Retinal pigment epithelial cell (primary cell): Measurements from ENCODE around the gene AATK.

Source experiments
- DNase-seq: peaks from one replicate; pipeline ENCODE4 v3.0.0-alpha.2; 2010; ENCODE audit warnings: low read depth
- H3K4me3 ChIP-seq: 2 replicates; pipeline ENCODE4 v1.5.1; 2011; ENCODE audit warnings: mild to moderate bottlenecking, low read length, control low read depth, moderate library complexity
- TF ChIP-seq, protein P1 (sequence below): conservative IDR thresholded peaks from 2 replicates; pipeline ENCODE4 v1.5.1; 2011; ENCODE audit warnings: low read depth, low read length, control low read depth, inconsistent platforms

Gene AATK

DNA sequence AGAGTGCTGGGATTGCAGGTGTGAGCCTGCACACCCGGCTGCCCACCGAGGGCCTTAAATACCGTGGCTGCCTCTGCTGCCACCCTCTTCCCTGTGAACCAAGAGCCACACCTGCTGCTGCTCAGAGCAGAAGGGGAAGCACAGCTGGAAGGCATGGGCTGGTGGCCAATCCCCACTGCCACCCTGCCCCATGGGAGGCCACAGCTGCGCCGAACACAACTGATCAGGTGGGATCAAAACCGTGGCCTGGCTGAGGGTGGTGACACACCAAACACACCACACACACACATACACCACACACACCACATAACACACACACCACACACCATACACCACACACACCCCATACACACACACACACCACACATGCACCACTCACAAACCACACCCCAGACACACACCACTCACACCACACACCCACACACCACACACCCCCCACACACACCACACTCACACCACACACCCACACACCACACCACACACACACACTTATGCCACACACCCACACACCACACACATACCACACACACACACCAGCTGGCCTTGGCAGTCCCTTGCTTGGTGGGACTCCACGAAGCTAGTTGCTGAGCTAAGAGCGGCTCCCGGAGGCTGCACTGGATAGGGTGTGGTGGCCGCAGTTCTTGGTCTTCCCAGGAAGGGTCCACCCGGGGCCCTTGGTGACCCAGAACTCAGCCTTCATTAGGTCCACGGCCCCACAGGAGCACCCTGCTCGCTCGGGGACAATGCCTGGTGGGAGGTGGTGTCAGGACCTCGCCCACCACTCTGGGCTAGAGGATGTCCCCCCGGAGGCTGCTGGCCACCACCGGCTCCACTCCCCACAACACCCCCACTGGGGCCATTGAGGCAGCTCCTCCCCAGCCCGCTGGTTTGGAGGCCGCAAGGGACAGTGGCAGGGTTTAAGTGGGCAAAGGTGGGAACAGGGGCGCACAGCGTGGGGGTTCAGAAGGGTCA, 41.9 kb upstream of the AATK start:
- TF ChIP-seq, protein P1, sequence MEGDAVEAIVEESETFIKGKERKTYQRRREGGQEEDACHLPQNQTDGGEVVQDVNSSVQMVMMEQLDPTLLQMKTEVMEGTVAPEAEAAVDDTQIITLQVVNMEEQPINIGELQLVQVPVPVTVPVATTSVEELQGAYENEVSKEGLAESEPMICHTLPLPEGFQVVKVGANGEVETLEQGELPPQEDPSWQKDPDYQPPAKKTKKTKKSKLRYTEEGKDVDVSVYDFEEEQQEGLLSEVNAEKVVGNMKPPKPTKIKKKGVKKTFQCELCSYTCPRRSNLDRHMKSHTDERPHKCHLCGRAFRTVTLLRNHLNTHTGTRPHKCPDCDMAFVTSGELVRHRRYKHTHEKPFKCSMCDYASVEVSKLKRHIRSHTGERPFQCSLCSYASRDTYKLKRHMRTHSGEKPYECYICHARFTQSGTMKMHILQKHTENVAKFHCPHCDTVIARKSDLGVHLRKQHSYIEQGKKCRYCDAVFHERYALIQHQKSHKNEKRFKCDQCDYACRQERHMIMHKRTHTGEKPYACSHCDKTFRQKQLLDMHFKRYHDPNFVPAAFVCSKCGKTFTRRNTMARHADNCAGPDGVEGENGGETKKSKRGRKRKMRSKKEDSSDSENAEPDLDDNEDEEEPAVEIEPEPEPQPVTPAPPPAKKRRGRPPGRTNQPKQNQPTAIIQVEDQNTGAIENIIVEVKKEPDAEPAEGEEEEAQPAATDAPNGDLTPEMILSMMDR: no peak
- DNase-seq: no peak
- H3K4me3 ChIP-seq: no peak overlapping the region

DNA sequence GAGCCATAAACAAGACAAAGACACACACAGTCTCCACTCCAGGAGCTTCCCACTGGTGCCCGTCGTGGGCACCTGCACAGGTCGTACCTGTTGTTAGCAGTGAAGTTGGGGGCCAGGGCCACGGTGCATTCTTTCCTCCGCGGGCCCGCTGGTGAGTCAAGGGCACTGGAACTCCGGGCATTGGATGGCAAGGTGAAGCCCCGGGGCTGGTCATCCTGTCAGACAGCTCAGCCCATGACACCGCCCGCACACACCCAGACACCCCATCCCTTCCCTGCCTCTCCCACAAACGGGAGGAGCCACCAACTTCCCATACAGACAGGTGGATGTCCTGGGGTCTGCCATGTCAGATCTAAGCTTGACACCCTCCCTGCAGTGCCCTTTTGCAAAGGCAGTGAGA, 40.6 kb upstream of the AATK start:
- TF ChIP-seq, protein P1: no peak
- H3K4me3 ChIP-seq: no peak overlapping the region
- no peak for DNase-seq

DNA sequence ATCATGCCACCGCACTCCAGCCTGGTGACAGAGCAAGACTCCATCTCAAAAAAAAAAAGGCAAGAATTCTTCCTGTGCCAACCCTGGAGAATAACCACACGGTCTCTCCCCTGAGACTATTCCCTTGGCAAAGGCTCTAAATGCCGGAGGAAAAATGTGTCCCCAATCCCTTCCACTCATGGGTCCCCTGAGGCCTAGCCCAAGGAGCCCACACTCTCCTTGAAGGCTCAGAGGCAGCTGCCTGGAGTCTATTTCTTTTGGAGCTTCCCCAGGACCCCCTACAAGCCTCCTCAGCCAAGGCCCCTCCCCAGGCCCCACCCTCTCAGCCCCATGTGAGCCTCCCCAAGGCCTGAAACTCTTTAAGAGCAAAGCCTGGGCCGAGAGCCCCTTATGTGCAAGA, 40.1 kb upstream of the AATK start:
- TF ChIP-seq, protein P1: no peak
- DNase-seq: no peak
- H3K4me3 ChIP-seq: no peak overlapping the region

DNA sequence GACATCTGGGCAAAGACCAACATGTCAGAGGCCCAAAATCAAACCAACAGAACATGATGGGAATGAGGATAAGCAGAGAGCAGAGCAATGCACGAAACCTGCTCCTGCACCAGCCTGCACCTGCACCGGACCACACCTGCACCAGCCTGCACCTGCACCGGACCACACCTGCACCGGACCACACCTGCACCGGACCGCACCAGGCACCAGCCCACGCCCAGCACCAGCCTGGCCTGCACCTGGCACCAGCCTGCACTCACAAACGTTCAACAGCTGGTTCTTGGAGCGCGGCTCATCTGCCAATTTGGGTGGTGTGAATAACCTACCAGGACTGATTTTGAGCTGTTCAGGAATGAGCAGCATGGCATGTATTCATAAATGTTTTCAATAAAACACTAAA, 38.6 kb upstream of the AATK start:
- DNase-seq: no peak
- H3K4me3 ChIP-seq: no peak overlapping the region
- TF ChIP-seq, protein P1: no peak

DNA sequence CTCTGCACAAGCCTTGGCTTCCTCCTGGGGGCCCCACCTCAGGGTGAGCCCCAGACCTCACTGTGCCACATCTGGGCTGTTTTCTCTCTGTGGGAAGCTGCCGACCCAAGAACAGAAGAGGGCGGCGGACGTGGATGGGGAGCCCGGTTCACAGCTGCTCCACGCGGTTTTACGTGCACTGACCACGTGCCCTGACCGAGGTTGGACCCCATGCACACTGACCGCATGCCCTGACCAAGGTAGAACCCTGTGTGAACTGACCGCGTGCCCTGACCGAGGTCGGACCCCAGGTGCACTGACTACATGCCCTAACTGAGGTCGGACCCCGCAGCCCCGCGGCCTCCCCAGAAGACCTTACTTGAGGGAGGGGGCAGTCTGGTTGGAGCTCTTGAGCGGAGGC, 37.1 kb upstream of the AATK start:
- TF ChIP-seq, protein P1: no peak
- DNase-seq: no peak
- H3K4me3 ChIP-seq: no peak overlapping the region

DNA sequence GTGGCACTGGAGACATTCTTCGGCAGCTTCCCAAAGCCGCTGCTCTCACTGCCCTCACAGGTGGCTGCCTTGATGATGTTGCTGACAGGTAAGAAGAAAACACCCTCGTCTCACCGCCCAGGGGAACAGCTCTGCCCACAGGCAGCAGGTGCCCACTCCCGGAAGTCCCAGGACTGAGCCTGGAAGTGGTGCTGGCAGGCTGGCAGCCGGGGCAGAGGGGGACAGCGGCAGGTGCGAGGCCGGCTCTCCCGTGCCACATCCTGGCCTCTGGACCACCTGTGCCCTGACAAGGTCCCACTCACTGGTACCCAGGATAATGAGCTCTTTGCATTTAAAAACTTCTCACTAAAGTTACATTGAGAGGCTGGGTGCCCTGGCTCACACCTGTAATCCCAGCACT, 36.3 kb upstream of the AATK start:
- DNase-seq: no peak
- TF ChIP-seq, protein P1: no peak
- H3K4me3 ChIP-seq: no peak overlapping the region
